ENCODE data around the gene KCNE1. TPM values are rescaled to one million over a fixed set of nuclear protein-coding genes. Genes with fewer than 3 reads are reported as not detected.

The KCNE1 gene
- total and polyA plus RNA-seq, 2 experiments from 2014 or later, result 0.48 to 1.1 TPM

DNA sequence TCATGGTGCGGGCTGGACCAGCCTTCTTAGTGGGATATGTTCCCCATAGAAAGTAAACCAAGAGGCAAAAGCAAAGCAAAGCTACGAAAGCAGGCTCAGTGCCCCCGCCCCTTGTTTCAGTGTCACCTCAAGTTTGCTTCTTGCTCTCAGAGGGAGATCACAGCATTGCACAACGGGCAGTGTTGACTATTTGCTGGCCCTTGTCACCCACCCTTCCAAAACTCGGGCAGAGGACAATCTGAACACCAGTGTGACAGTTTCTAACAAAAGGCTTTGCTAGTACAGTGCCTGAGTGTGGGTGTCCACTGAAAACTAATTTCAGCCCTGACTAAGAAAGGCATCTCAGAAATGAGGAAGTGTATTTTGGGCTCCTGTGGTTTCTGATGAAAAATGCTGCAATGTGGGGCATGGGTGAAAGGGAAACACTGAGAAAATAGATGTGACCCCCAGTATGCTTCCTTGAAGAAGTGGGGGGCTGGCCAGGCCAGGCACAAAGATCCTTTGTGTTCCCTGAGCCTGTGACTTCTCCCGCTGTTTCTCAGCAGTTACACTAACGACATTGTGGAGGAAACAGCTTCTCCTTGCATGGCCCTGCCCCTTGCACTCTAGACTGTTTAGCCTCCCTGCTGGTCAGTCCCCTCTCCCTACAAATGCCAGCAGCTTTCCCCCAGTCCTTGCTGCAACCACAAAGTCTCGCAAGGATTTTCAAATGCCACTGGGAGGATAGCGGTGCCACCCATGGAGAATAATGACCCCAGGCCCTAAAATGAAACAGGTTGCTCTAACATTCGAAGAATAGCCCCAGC lies 33.3 kb upstream of the KCNE1 start:
- TF ChIP-seq EZH2phosphoT487 (IDR thresholded peaks at IDR 0.05; ENCODE audit: low read depth, severe bottlenecking, unreplicated experiment) (no peak), EZH2 (IDR thresholded peaks at IDR 0.05; ENCODE audit: borderline replicate concordance) (no peak)
- TF ChIP-seq, protein P1, sequence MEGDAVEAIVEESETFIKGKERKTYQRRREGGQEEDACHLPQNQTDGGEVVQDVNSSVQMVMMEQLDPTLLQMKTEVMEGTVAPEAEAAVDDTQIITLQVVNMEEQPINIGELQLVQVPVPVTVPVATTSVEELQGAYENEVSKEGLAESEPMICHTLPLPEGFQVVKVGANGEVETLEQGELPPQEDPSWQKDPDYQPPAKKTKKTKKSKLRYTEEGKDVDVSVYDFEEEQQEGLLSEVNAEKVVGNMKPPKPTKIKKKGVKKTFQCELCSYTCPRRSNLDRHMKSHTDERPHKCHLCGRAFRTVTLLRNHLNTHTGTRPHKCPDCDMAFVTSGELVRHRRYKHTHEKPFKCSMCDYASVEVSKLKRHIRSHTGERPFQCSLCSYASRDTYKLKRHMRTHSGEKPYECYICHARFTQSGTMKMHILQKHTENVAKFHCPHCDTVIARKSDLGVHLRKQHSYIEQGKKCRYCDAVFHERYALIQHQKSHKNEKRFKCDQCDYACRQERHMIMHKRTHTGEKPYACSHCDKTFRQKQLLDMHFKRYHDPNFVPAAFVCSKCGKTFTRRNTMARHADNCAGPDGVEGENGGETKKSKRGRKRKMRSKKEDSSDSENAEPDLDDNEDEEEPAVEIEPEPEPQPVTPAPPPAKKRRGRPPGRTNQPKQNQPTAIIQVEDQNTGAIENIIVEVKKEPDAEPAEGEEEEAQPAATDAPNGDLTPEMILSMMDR (IDR thresholded peaks at IDR 0.05; ENCODE audit: poor library complexity), result no peak
- Histone ChIP-seq H3K4me2 (peak overlapping the region; percentile 40), H3K4me1 (ENCODE audit: insufficient read depth) (peaks cover 20% of the 10 kb centered on the region), H3K27ac (peak overlapping the region; percentile 72), H3K9me3 (ENCODE audit: low read depth) (no peaks in the 10 kb centered on the region), H3K79me2 (no peaks in the 10 kb centered on the region), H3K9me2 (replicated peaks; ENCODE audit: insufficient read depth) (no peaks in the 10 kb centered on the region), H2AFZ (peak overlapping the region; percentile 32), H3K36me3 (replicated peaks; ENCODE audit: insufficient read depth, low read depth) (no peaks in the 10 kb centered on the region), H4K20me1 (ENCODE audit: insufficient read depth, poor library complexity, severe bottlenecking) (no peaks in the 10 kb centered on the region), H3K4me3 (no peak overlapping the region), H3K27me3 (no peaks in the 10 kb centered on the region)
- 62% methylated on average over 10 of the region's 10 CpGs for WGBS (ENCODE audit: low lambda C conversion rate, missing lambda C conversion rate)
- peak; percentile 53 for DNase-seq (ENCODE audit: low spot score)

DNA sequence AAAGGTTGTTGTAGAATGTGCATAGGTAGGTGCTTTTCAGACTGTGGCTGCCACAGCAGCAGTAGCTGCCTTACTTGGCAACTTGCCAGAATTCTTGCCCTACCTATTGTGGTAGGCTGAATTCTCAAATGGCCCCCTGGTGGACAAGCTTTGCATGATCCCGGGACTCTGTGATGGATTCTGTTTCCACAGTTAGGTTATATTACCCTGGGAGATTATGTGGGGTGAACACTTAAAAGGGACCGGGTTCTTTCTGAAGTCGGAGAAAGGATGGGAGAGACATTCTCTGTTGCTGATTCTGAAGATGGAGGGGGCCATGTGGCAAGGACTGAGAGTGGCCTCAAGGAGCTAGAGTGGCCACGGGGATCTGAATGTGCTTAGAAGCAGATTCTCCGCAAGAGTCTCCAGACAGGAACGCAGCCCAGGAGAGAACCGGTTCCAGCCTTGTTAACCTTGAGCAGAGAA lies 32.1 kb upstream of the KCNE1 start:
- peaks cover 20% of the 10 kb centered on the region for H3K4me1 ChIP-seq (ENCODE audit: insufficient read depth)
- peak overlapping the region; percentile 72 for H3K27ac ChIP-seq
- no peak overlapping the region for H3K4me3 ChIP-seq
- no peak overlapping the region for H2AFZ ChIP-seq
- H3K36me3 ChIP-seq (replicated peaks; ENCODE audit: insufficient read depth, low read depth), result no peaks in the 10 kb centered on the region
- no peaks in the 10 kb centered on the region for H3K9me2 ChIP-seq (replicated peaks; ENCODE audit: insufficient read depth)
- H3K27me3 ChIP-seq, result no peaks in the 10 kb centered on the region
- WGBS (ENCODE audit: low lambda C conversion rate, missing lambda C conversion rate), result 77% methylated on average over 7 of the region's 7 CpGs
- H3K4me2 ChIP-seq, result no peak overlapping the region
- no peaks in the 10 kb centered on the region for H3K79me2 ChIP-seq
- no peaks in the 10 kb centered on the region for H4K20me1 ChIP-seq (ENCODE audit: insufficient read depth, poor library complexity, severe bottlenecking)
- TF ChIP-seq, protein P1 (IDR thresholded peaks at IDR 0.05; ENCODE audit: poor library complexity), result peak; percentile 54
- no peak for TF ChIP-seq EZH2phosphoT487 (IDR thresholded peaks at IDR 0.05; ENCODE audit: low read depth, severe bottlenecking, unreplicated experiment)
- peak; percentile 91 for DNase-seq (ENCODE audit: low spot score)
- H3K9me3 ChIP-seq (ENCODE audit: low read depth), result no peaks in the 10 kb centered on the region

DNA sequence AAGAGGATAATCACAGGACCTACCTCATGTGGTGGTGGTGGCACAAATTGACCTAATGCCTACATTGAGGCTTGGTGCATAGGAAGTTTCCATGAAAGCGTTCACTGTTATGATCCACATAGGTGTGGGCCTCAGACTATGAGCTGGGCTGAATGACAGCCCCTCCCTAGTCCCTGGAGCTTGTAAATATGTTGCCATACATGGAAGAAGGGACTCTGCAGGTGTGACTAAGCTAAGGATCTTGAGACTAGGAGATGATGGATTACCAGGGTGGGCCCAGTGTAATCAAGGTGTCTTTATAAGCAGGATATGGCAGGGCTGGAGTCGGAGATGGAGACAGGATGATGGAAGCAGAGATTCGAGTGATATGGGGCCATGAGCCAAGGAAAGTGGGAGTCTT lies 31.0 kb upstream of the KCNE1 start:
- Histone ChIP-seq H2AFZ (no peak overlapping the region), H3K27ac (peak overlapping the region; percentile 69), H3K4me2 (no peak overlapping the region), H3K79me2 (no peaks in the 10 kb centered on the region), H3K4me1 (ENCODE audit: insufficient read depth) (peaks cover 20% of the 10 kb centered on the region), H3K27me3 (no peaks in the 10 kb centered on the region), H4K20me1 (ENCODE audit: insufficient read depth, poor library complexity, severe bottlenecking) (no peaks in the 10 kb centered on the region), H3K36me3 (replicated peaks; ENCODE audit: insufficient read depth, low read depth) (no peaks in the 10 kb centered on the region), H3K9me2 (replicated peaks; ENCODE audit: insufficient read depth) (no peaks in the 10 kb centered on the region), H3K9me3 (ENCODE audit: low read depth) (no peaks in the 10 kb centered on the region), H3K4me3 (no peak overlapping the region)
- DNase-seq (ENCODE audit: low spot score), result no peak
- WGBS (ENCODE audit: low lambda C conversion rate, missing lambda C conversion rate), result 92% methylated on average over 3 of the region's 3 CpGs
- no peak for TF ChIP-seq EZH2phosphoT487 (IDR thresholded peaks at IDR 0.05; ENCODE audit: low read depth, severe bottlenecking, unreplicated experiment)
- TF ChIP-seq EZH2 (IDR thresholded peaks at IDR 0.05; ENCODE audit: borderline replicate concordance), result no peak
- TF ChIP-seq, protein P1 (IDR thresholded peaks at IDR 0.05; ENCODE audit: poor library complexity), result no peak

Measured in hepatocyte (in vitro differentiated cells).